ENCODE results near the gene FAM120B. TPM values are rescaled to one million over a fixed set of nuclear protein-coding genes. Genes with fewer than 3 reads are reported as not detected.

Gene FAM120B
- total RNA-seq, 2 donors from 2014 or later, result 14.7 to 18.6 TPM

DNA sequence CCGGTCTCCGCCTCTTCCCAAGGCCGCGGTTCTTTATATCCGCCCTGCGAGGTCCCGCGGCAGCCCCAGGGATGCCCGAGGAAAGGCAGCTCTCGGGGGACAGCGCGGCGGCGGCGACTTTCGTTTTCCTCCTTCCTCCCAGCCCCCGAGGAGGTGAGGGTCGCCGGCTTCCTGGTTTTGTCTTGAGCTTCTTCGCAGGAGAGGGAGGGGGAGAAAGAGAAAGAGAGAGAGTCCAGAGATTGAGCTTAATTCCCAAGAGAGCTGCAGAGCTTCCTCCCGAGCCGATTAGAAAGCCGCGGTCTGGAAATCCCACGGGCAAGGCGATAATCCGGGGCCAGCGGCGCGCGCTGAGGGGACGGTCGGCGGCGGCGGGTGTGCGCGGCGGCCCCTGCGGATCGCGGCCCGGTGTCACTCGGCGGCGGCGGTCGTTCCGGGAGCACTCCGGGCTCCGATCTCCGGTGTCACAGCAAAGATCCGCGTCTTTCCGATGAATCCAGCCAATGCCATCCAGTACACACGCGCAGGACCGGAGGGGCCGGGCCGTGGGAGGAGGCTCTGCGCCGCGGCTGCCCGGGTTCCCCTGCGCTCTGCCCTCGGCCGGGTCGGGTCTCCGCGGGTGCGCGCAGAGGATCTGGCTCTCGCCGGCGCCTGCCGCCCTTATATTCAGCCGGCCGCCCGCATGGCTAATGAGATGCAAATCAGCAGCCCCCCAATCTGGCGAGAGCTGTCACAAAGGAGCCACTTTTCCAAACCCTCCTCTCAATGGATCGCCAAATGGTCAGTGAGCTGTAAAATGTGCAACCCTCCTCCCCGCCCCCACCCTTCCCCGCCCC is 16.0 kb upstream of the FAM120B start, which contains the start of gene DLL1:
TSS of gene DLL1 (minus strand) at position 783 of the 833 bp plus-strand sequence. CDS start 939 bp downstream, outside the sequence.
- TF ChIP-seq, protein P1, sequence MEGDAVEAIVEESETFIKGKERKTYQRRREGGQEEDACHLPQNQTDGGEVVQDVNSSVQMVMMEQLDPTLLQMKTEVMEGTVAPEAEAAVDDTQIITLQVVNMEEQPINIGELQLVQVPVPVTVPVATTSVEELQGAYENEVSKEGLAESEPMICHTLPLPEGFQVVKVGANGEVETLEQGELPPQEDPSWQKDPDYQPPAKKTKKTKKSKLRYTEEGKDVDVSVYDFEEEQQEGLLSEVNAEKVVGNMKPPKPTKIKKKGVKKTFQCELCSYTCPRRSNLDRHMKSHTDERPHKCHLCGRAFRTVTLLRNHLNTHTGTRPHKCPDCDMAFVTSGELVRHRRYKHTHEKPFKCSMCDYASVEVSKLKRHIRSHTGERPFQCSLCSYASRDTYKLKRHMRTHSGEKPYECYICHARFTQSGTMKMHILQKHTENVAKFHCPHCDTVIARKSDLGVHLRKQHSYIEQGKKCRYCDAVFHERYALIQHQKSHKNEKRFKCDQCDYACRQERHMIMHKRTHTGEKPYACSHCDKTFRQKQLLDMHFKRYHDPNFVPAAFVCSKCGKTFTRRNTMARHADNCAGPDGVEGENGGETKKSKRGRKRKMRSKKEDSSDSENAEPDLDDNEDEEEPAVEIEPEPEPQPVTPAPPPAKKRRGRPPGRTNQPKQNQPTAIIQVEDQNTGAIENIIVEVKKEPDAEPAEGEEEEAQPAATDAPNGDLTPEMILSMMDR (IDR thresholded peaks at IDR 0.05), result no peak
- no peak for DNase-seq (ENCODE audit: low spot score)

DNA sequence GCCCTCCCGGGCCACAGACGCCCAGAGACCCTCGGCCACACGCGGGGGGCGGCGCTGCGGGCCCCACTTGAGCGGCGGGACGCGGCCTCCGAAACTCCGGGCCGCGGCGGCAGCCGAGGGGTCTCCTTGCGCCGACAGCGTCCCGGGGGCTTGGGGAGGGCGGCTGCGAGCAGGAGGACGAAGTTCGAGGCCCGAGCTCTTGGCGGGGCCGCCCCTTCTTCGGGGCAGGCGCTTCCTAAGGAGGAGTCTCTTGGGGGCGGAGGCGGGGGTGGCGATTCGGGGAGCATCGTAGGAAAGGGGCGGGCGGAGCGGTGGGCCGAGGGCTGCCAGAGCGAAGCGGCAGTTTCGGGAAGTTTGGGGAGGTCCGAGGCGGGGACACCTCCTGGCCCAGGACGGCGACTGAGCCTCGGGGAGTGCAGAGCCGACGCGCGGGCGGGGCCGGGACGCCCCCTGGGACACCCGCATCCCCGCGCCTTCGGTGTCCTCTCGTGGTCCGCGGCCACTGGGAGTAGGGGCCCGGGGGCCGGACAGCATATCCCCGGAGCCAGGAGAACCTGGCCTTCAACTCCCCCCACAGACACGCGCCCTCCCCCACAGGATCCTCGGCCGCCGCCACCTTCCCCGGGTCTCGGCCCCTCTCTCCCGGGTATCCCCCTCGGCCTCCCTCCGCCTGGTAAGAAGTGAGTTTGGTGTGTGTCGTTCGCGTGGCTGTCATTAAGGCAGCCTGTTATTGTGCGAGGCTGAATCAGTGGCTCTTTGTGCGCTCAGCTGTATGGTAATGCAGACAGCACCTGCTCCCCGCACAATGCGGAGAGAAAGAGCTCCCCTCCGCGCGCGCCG is 15.1 kb upstream of the FAM120B start:
- DNase-seq (ENCODE audit: low spot score), result peak; percentile 66
- H3K27ac ChIP-seq, result peak overlapping the region; percentile 87
- H3K9me3 ChIP-seq, result no peaks in the 10 kb centered on the region
- peaks cover 6% of the 10 kb centered on the region for H3K36me3 ChIP-seq
- H3K4me1 ChIP-seq, result peaks cover 0 to 73% of the 10 kb centered on the region in 2 donors
- TF ChIP-seq, protein P1 (IDR thresholded peaks at IDR 0.05), result peak in 1 of 2 donors; percentile 54
- peak overlapping the region; percentile 62 to 72 for H3K4me3 ChIP-seq
- peaks cover 0 to 6% of the 10 kb centered on the region in 2 donors for H3K27me3 ChIP-seq

More for the DNA sequence above, 16.0 kb upstream of the FAM120B start, which contains the start of gene DLL1:
- no peaks in the 10 kb centered on the region for H3K9me3 ChIP-seq
- H3K27ac ChIP-seq, result peak within 1 kb of the TSS; percentile 87
- no peaks in the 10 kb centered on the region for H3K27me3 ChIP-seq
- peaks cover 0 to 73% of the 10 kb centered on the region in 2 donors for H3K4me1 ChIP-seq
- peaks cover 6% of the 10 kb centered on the region for H3K36me3 ChIP-seq
- H3K4me3 ChIP-seq, result peak within 1 kb of the TSS; percentile 62 to 72

DNA sequence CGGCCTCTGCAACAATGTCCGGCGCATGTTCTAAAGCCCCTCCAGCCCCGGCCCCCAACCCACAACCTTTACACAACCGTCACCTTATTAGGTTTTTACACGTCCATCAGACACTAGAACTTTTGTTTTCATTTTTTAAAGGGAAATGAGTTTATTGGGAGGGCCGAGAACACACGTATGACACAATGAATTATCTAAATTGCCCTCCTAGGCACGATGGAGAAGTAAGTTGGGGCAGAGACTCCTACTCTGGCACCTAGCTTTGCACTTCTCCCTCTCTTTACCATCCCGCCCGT is 14.5 kb upstream of the FAM120B start:
- Histone ChIP-seq H3K4me1 (peaks cover 0 to 73% of the 10 kb centered on the region in 2 donors), H3K4me3 (peak overlapping the region; percentile 62 to 72), H3K27ac (peak overlapping the region; percentile 87), H3K36me3 (peaks cover 6% of the 10 kb centered on the region), H3K27me3 (peaks cover 0 to 6% of the 10 kb centered on the region in 2 donors), H3K9me3 (no peaks in the 10 kb centered on the region)
- TF ChIP-seq, protein P1 (IDR thresholded peaks at IDR 0.05), result no peak
- DNase-seq (ENCODE audit: low spot score), result no peak

GRCh38 chr6:170292407-170293158 is 14.0 kb upstream of the FAM120B start:
- Histone ChIP-seq H3K36me3 (peaks cover 6% of the 10 kb centered on the region), H3K27ac (peak overlapping the region; percentile 87), H3K4me1 (peaks cover 0 to 70% of the 10 kb centered on the region in 2 donors), H3K27me3 (peaks cover 0 to 6% of the 10 kb centered on the region in 2 donors), H3K9me3 (no peaks in the 10 kb centered on the region), H3K4me3 (peak overlapping the region in 1 of 2 donors; percentile 72)
- TF ChIP-seq, protein P1 (IDR thresholded peaks at IDR 0.05), result peak in 1 of 2 donors; percentile 59
- DNase-seq (ENCODE audit: low spot score), result no peak

All from right atrium auricular region (tissue), 2 donors.